Measurements from ENCODE around the gene IL17RE.

IL17RE gene

DNA sequence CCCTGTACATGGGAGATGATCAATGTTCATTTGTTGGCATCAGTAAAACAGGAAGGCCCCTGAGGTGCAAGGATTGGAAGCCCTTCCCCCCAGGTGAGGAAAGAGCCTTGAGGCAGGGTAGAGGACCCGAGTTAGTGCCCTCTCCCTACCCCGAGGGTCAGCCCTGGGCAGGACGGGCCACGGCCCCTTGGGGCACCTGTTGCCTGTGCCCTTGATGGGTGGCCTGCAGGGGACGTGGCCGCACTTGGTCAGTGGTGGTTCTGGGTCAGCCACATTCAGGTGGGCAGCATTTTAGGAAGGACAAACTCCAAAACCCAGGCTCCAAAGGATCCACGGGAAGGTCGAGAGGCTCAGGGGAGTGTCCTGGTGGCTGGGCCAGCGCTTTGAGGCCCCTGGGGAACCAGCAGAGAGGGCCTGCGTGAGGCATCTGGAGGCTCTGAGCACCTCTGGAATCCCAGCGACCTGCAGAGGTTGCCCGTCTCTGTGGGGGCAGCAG, 43.1 kb upstream of the IL17RE start:
- H3K27ac ChIP-seq (replicated peaks): no peak overlapping the region
- DNase-seq (ENCODE audit: low read depth in 1 of 2, low spot score in 1 of 2): no peak
- H3K4me3 ChIP-seq (replicated peaks; ENCODE audit: insufficient read depth, low read length): no peak overlapping the region
- H3K27me3 ChIP-seq (ENCODE audit: insufficient read depth, poor library complexity, severe bottlenecking): no peaks in the 10 kb centered on the region
- TF ChIP-seq POLR2AphosphoS5 (IDR thresholded peaks at IDR 0.05; ENCODE audit: low read depth) (no peak), SPI1 (IDR thresholded peaks at IDR 0.05; ENCODE audit: borderline replicate concordance, low read depth) (no peak), GABPA (IDR thresholded peaks at IDR 0.05; ENCODE audit: low read depth) (no peak), REST (IDR thresholded peaks at IDR 0.05; ENCODE audit: insufficient replicate concordance, low read depth) (no peak)
- TF ChIP-seq, protein P1, sequence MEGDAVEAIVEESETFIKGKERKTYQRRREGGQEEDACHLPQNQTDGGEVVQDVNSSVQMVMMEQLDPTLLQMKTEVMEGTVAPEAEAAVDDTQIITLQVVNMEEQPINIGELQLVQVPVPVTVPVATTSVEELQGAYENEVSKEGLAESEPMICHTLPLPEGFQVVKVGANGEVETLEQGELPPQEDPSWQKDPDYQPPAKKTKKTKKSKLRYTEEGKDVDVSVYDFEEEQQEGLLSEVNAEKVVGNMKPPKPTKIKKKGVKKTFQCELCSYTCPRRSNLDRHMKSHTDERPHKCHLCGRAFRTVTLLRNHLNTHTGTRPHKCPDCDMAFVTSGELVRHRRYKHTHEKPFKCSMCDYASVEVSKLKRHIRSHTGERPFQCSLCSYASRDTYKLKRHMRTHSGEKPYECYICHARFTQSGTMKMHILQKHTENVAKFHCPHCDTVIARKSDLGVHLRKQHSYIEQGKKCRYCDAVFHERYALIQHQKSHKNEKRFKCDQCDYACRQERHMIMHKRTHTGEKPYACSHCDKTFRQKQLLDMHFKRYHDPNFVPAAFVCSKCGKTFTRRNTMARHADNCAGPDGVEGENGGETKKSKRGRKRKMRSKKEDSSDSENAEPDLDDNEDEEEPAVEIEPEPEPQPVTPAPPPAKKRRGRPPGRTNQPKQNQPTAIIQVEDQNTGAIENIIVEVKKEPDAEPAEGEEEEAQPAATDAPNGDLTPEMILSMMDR (IDR thresholded peaks at IDR 0.05; ENCODE audit: insufficient read depth, low read length): no peak

- TF ChIP-seq POLR2AphosphoS5 (IDR thresholded peaks at IDR 0.05; ENCODE audit: low read depth): no peak
- no peak for TF ChIP-seq SPI1 (IDR thresholded peaks at IDR 0.05; ENCODE audit: borderline replicate concordance, low read depth)
- TF ChIP-seq, protein P1 (IDR thresholded peaks at IDR 0.05; ENCODE audit: insufficient read depth, low read length): no peak
- no peak for TF ChIP-seq GABPA (IDR thresholded peaks at IDR 0.05; ENCODE audit: low read depth)
- TF ChIP-seq REST (IDR thresholded peaks at IDR 0.05; ENCODE audit: insufficient replicate concordance, low read depth): no peak
Observed at GRCh38 chr3:9861201-9861600, 41.4 kb upstream of the IL17RE start.

GRCh38 chr3:9861626-9862130, 41.0 kb upstream of the IL17RE start:
- no peak for DNase-seq (ENCODE audit: low read depth in 1 of 2, low spot score in 1 of 2)
- Histone ChIP-seq H3K27ac (replicated peaks) (no peak overlapping the region), H3K27me3 (ENCODE audit: insufficient read depth, poor library complexity, severe bottlenecking) (no peaks in the 10 kb centered on the region), H3K4me3 (replicated peaks; ENCODE audit: insufficient read depth, low read length) (no peak overlapping the region)
- TF ChIP-seq GABPA (IDR thresholded peaks at IDR 0.05; ENCODE audit: low read depth) (no peak), SPI1 (IDR thresholded peaks at IDR 0.05; ENCODE audit: borderline replicate concordance, low read depth) (no peak), POLR2AphosphoS5 (IDR thresholded peaks at IDR 0.05; ENCODE audit: low read depth) (no peak), REST (IDR thresholded peaks at IDR 0.05; ENCODE audit: insufficient replicate concordance, low read depth) (no peak)
- TF ChIP-seq, protein P1 (IDR thresholded peaks at IDR 0.05; ENCODE audit: insufficient read depth, low read length): no peak

More at GRCh38 chr3:9861201-9861600, 41.4 kb upstream of the IL17RE start:
- Histone ChIP-seq H3K27ac (replicated peaks) (no peak overlapping the region), H3K27me3 (ENCODE audit: insufficient read depth, poor library complexity, severe bottlenecking) (no peaks in the 10 kb centered on the region), H3K4me3 (replicated peaks; ENCODE audit: insufficient read depth, low read length) (no peak overlapping the region)
- no peak for DNase-seq (ENCODE audit: low read depth in 1 of 2, low spot score in 1 of 2)

Measured in HL-60 (cell line).